Loucy (cell line): ENCODE results near the gene PELI2.

ENCODE experiments used
- CTCF ChIP-seq: fragments of 200-600 bp; sonication (generic); conservative IDR thresholded peaks from 2 replicates; pipeline ENCODE4 v1.5.1; 2014; ENCODE audit warnings: mild to moderate bottlenecking, antibody characterized with exemption, low read length
- EZH2phosphoT487 ChIP-seq: fragments of 200-600 bp; IDR thresholded peaks from 2 replicates; pipeline ENCODE4 v1.6.1; 2018; ENCODE audit warnings: antibody characterized with exemption, mild to moderate bottlenecking, moderate library complexity, borderline replicate concordance

- TF ChIP-seq CTCF (no peak), EZH2phosphoT487 (no peak)
These were observed 30.9 kb downstream of the PELI2 start for GRCh38 chr14:56149151-56149550.
